ENCODE results near the gene LRP1.

- TF ChIP-seq CTCF (IDR thresholded peaks at IDR 0.05; ENCODE audit: insufficient read depth, low read length) (no peak), POLR2AphosphoS5 (IDR thresholded peaks at IDR 0.05; ENCODE audit: low read depth) (no peak)
Measured at GRCh38 chr12:57123813-57124212, 4.5 kb upstream of the LRP1 start.
